ENCODE measurements around the gene FBXO11.

DNA sequence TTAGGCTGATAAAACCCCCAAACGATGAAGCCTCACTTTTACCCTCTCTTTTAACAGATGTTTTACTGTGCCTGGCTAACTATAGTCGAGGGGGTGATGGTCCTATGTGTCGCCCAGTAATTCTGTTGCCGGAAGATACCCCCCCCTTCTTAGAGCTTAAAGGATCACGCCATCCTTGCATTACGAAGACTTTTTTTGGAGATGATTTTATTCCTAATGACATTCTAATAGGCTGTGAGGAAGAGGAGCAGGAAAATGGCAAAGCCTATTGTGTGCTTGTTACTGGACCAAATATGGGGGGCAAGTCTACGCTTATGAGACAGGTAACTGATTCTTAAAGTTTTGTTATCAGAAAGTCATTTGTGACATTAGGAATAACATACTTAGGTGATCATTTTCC lies 102.9 kb downstream of the FBXO11 start:
- TF ChIP-seq, protein P1, sequence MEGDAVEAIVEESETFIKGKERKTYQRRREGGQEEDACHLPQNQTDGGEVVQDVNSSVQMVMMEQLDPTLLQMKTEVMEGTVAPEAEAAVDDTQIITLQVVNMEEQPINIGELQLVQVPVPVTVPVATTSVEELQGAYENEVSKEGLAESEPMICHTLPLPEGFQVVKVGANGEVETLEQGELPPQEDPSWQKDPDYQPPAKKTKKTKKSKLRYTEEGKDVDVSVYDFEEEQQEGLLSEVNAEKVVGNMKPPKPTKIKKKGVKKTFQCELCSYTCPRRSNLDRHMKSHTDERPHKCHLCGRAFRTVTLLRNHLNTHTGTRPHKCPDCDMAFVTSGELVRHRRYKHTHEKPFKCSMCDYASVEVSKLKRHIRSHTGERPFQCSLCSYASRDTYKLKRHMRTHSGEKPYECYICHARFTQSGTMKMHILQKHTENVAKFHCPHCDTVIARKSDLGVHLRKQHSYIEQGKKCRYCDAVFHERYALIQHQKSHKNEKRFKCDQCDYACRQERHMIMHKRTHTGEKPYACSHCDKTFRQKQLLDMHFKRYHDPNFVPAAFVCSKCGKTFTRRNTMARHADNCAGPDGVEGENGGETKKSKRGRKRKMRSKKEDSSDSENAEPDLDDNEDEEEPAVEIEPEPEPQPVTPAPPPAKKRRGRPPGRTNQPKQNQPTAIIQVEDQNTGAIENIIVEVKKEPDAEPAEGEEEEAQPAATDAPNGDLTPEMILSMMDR (IDR thresholded peaks at IDR 0.05; ENCODE audit: low read depth, low read length, missing input control) = no peak
- TF ChIP-seq, protein P2, sequence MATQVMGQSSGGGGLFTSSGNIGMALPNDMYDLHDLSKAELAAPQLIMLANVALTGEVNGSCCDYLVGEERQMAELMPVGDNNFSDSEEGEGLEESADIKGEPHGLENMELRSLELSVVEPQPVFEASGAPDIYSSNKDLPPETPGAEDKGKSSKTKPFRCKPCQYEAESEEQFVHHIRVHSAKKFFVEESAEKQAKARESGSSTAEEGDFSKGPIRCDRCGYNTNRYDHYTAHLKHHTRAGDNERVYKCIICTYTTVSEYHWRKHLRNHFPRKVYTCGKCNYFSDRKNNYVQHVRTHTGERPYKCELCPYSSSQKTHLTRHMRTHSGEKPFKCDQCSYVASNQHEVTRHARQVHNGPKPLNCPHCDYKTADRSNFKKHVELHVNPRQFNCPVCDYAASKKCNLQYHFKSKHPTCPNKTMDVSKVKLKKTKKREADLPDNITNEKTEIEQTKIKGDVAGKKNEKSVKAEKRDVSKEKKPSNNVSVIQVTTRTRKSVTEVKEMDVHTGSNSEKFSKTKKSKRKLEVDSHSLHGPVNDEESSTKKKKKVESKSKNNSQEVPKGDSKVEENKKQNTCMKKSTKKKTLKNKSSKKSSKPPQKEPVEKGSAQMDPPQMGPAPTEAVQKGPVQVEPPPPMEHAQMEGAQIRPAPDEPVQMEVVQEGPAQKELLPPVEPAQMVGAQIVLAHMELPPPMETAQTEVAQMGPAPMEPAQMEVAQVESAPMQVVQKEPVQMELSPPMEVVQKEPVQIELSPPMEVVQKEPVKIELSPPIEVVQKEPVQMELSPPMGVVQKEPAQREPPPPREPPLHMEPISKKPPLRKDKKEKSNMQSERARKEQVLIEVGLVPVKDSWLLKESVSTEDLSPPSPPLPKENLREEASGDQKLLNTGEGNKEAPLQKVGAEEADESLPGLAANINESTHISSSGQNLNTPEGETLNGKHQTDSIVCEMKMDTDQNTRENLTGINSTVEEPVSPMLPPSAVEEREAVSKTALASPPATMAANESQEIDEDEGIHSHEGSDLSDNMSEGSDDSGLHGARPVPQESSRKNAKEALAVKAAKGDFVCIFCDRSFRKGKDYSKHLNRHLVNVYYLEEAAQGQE (IDR thresholded peaks at IDR 0.05) = no peak
- TF ChIP-seq JUND (IDR thresholded peaks at IDR 0.05) = no peak
- TF ChIP-seq TAF1 (conservative IDR thresholded peaks at IDR 0.05) = no peak
- TF ChIP-seq, protein P3, sequence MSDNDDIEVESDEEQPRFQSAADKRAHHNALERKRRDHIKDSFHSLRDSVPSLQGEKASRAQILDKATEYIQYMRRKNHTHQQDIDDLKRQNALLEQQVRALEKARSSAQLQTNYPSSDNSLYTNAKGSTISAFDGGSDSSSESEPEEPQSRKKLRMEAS (IDR thresholded peaks at IDR 0.05) = no peak
- TF ChIP-seq GABPA (IDR thresholded peaks at IDR 0.05 in 1 of 2, conservative IDR thresholded peaks at IDR 0.05 in 1 of 2) = no peak
- no peak for TF ChIP-seq RAD21 (IDR thresholded peaks at IDR 0.05)
- no peak for TF ChIP-seq SP1 (IDR thresholded peaks at IDR 0.05)
- TF ChIP-seq YY1 (IDR thresholded peaks at IDR 0.05) = no peak
- TF ChIP-seq, protein P4, sequence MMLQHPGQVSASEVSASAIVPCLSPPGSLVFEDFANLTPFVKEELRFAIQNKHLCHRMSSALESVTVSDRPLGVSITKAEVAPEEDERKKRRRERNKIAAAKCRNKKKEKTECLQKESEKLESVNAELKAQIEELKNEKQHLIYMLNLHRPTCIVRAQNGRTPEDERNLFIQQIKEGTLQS (IDR thresholded peaks at IDR 0.05) = no peak
- TF ChIP-seq HNF4G (IDR thresholded peaks at IDR 0.05) = no peak

All from liver (tissue), 3 donors.